Myocyte (in vitro differentiated cells): ENCODE data around the gene PTPRG. TPM values are rescaled to one million over a fixed set of nuclear protein-coding genes. Genes with fewer than 3 reads are reported as not detected.
A peak's percentile ranks its signal among the peaks of the same experiment; 100 is the strongest.

ENCODE experiments used
- DNase-seq: peaks from one replicate; pipeline ENCODE4 v3.0.0-alpha.2; 2012; ENCODE audit warnings: low read depth
- total RNA-seq: library from RNA; depleted of rRNA; stranded (reverse); fragments of >200 nt; gene quantifications from 2 replicates; pipeline ENCODE4 v1.2.3, GENCODE V29; 2014

The PTPRG gene
- total RNA-seq, 1 donor from 2014 or later, result 28.4 TPM

- DNase-seq, result no peak
These were observed 55.2 kb downstream of the PTPRG start for GRCh38 chr3:61616586-61616985.

GRCh38 chr3:61617041-61617440 is 55.7 kb downstream of the PTPRG start:
- no peak for DNase-seq

GRCh38 chr3:61617651-61618050 is 56.3 kb downstream of the PTPRG start:
- DNase-seq, result no peak

- DNase-seq, result no peak
These were observed 56.9 kb downstream of the PTPRG start for GRCh38 chr3:61618231-61618630.

GRCh38 chr3:61618871-61619270 is 57.5 kb downstream of the PTPRG start:
- DNase-seq, result no peak

- DNase-seq, result no peak
These were observed 58.7 kb downstream of the PTPRG start for GRCh38 chr3:61620073-61620472.

- no peak for DNase-seq
These were observed 62.9 kb downstream of the PTPRG start for GRCh38 chr3:61624300-61624699.

GRCh38 chr3:61625429-61625828 is 64.1 kb downstream of the PTPRG start:
- no peak for DNase-seq

GRCh38 chr3:61626484-61626883 is 65.1 kb downstream of the PTPRG start:
- no peak for DNase-seq

GRCh38 chr3:61627768-61628185 is 66.4 kb downstream of the PTPRG start:
- DNase-seq, result peak; percentile 87

GRCh38 chr3:61628636-61629035 is 67.3 kb downstream of the PTPRG start:
- no peak for DNase-seq

- no peak for DNase-seq
These were observed 68.1 kb downstream of the PTPRG start for GRCh38 chr3:61629442-61629841.

- DNase-seq, result no peak
These were observed 69.9 kb downstream of the PTPRG start for GRCh38 chr3:61631108-61631769.

- DNase-seq, result no peak
These were observed 71.3 kb downstream of the PTPRG start for GRCh38 chr3:61632568-61633175.

GRCh38 chr3:61634678-61635077 is 73.3 kb downstream of the PTPRG start:
- no peak for DNase-seq

GRCh38 chr3:61637088-61638051 is 76.0 kb downstream of the PTPRG start:
- DNase-seq, result no peak

GRCh38 chr3:61638741-61639140 is 77.4 kb downstream of the PTPRG start:
- no peak for DNase-seq

- no peak for DNase-seq
These were observed 78.6 kb downstream of the PTPRG start for GRCh38 chr3:61639991-61640390.

- peak; percentile 96 for DNase-seq
These were observed 83.8 kb downstream of the PTPRG start for GRCh38 chr3:61645148-61645547.

GRCh38 chr3:61646360-61646759 is 85.0 kb downstream of the PTPRG start:
- DNase-seq, result no peak

- DNase-seq, result no peak
These were observed 85.6 kb downstream of the PTPRG start for GRCh38 chr3:61646851-61647525.
